OCI-M2 (cell line): ENCODE measurements around the gene CD96.

Experiments
- DNase-seq: peaks from one replicate; lab custom pipeline; 2025; ENCODE audit not compliant: unreplicated experiment; lab: John Stamatoyannopoulos, UW

CD96 gene

DNA sequence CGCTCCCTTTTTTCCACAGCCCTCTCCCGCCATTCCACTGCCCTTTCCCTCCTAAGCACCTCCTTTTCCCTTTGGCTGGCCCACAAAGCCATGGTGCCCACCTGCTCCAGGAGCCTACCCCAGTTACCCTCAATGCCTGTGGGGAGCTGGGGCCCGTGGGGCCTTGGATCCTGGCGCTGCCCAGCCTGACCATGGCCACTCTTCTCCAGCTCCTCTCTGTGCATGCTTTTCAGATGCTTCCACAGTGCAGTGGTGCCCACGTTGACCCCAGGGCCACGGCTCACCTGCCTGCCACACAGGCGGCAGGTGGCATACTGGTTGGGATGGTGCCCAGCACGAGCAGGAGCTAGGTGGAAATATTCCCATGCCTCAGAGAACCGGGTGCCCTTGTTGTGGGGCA lies 51.7 kb downstream of the CD96 start:
- DNase-seq: no peak

DNA sequence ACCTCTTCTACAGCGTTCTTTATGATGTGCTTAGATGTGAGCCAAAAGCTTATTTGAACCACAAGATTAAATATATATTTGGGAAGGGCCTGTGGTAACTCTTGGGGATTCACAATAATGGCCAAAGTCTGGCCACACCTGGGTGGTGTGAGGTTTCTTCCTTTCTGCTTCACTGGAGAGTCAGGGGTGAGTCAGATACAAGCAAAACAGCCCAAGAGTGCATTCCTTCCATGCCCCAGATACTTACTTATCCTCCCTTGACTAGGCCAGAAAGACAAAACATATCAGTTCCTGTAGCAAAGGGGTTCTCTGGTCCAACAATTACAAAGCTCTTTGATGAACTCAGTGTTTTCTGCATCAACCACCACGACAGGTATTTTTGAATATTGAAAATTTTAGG lies 52.2 kb downstream of the CD96 start:
- DNase-seq: no peak

GRCh38 chr3:111594781-111595180 lies 52.8 kb downstream of the CD96 start:
- no peak for DNase-seq

- no peak for DNase-seq
Observed at GRCh38 chr3:111595232-111595631, 53.2 kb downstream of the CD96 start, which contains the start of gene ZBED2. ZBED2 (minus strand) TSS chr3:111595346; CDS start chr3:111594201, 1,145 bp downstream.

GRCh38 chr3:111596328-111596727 lies 54.3 kb downstream of the CD96 start:
- DNase-seq: no peak

DNA sequence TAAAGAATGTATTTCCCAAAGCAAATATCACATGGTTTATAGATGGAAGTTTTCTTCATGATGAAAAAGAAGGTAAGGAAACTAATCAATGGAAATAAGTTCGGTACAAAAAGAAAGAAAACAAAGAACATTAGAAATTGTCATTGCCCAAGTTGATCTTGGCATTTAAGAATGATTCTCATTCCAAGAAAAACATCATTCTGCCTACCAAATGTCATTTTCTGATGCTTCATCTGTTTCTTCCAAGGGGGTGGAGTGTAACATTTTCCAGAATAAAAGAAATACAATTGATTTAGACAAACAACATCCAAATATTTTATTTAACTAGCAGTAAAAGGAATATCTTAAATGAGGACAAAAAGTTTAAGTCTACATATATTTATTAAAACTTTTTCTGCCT lies 56.1 kb downstream of the CD96 start:
- DNase-seq: no peak

- no peak for DNase-seq
Observed at GRCh38 chr3:111598552-111598951, 56.6 kb downstream of the CD96 start.

DNA sequence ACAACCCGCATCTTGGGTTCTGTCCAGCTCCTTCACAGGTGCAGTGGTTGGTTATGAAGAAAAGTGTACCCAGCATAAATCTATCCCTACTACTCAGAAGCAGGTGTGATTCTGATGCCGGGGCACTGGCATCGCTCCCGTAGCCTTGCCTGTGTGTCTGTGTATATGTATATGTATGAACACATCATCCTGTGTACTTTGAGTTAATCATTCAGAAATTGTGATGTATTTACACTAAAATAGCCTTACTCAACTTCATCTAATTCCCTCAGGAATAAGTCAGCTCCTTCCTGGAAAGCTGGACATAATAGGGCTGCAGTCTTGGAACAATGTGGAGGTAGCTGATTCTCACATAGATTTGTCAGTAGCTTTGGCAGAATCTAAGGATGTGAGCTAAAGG lies 59.8 kb downstream of the CD96 start:
- DNase-seq: no peak

DNA sequence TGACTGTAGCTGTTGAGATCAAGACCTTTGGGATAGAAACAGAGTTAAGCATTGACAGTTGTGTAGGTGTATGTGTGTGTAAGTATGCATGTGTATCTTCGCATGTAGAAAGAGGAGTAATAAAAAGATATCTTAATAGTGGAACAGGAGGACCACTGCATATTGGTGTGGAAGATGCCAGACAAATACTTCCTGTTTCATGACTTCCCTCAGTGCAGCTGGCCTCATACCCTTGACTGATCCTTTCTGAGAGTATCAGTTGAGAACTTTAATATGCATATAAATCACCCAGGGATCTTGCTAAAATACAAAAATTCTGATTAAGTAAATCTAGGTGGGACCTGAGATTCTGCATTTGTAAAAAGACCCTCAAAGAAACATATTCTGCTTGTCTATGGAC lies 61.7 kb downstream of the CD96 start:
- DNase-seq: no peak

GRCh38 chr3:111604119-111604518 lies 62.1 kb downstream of the CD96 start:
- DNase-seq: no peak

GRCh38 chr3:111605018-111605417 lies 63.0 kb downstream of the CD96 start:
- no peak for DNase-seq

GRCh38 chr3:111605493-111605892 lies 63.5 kb downstream of the CD96 start:
- no peak for DNase-seq

- no peak for DNase-seq
Observed at GRCh38 chr3:111607240-111607920, 65.4 kb downstream of the CD96 start.

GRCh38 chr3:111608383-111608782 lies 66.4 kb downstream of the CD96 start:
- DNase-seq: no peak

- DNase-seq: no peak
Observed at GRCh38 chr3:111609700-111610099, 67.7 kb downstream of the CD96 start.

DNA sequence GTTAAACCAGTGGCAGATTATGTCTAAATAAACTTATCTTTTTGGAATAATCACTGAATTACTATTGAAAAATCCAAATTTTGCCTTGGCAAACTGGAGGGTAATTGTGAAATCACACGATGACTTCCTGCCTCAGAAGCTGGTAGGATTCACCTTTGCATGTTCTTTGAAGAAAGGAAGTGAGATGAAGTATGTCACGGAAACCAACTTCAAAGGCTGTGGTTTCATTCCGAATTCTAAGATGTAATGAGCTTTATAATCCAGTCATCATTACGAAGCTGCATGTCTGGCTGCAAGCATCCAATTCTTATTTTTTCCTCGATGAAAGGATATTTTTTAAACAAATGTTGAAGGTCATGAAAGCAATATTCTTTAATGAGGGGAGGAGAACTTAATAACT lies 68.2 kb downstream of the CD96 start:
- no peak for DNase-seq

DNA sequence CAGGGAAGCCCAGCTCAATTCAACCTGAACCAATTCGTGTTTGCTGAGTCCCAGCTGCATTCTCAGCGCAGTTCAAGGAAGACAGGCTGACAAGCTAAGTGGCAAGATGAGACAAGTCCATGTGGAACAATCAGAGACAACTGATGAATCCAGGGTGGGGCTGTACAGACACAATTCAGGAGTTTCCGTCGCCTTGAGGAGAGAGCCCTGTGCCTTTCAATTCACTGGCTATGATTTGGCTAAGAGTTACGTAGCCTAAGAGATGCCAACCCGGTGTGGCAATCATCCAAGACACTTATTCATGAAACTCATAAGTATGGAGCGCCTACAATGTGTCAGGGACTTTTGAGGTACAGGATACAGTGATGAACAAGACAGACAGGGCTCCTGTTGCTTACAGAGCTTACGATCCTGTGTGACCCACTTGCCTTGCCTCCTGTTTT lies 68.6 kb downstream of the CD96 start:
- DNase-seq: no peak

DNA sequence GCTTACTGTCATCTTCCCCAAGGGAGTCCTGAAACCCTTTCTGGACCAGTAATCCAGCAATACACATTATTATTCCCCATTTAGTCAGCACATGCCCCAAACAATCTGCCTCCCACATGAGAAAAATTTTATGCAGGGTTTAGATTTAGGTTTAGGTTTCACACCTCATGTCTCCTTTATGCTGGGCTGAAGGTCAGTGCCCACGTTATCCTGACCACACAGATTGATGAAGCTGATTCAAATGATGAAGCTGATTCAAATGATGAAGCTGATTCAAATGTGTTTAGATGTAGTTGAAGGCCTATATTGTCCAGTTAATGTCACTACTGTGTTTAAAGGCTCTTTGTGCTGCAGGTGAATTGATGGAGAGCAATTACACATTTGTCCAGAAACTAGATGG lies 71.3 kb downstream of the CD96 start:
- DNase-seq: no peak

- no peak for DNase-seq
Observed at GRCh38 chr3:111615880-111616279, 73.9 kb downstream of the CD96 start.

DNA sequence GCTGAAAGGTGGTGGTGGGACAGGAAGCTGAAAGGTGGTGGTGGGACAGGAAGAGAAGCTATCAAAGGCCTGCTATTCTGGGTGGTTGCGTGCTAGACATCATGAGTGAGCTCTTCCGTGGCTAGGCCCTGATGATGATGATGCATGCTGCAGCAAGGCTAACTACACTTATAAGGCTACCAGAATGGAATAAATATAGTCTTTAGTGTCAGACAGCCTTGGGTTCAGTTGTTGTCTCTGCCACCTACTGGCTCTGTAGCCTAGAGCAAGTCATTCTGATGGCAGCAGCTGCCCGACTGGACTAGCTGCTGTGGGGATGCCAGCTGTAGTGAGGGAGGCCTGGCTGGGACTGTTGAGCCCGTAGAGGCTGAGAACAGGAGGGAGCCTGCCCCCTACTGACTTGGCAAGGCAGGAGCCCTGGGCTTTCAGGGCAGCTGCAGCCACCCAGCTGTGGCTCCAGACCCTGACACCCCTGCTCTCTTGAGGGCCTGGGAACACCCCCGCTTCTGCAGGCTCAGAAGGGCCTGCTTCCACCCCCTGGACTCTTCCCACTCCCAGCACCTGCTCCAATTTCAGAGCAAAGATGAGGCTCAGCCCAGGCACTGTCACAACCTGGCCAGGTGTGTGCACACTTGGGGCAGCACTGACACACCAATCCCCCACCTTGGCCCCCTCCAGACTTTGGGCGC lies 74.6 kb downstream of the CD96 start:
- no peak for DNase-seq

DNA sequence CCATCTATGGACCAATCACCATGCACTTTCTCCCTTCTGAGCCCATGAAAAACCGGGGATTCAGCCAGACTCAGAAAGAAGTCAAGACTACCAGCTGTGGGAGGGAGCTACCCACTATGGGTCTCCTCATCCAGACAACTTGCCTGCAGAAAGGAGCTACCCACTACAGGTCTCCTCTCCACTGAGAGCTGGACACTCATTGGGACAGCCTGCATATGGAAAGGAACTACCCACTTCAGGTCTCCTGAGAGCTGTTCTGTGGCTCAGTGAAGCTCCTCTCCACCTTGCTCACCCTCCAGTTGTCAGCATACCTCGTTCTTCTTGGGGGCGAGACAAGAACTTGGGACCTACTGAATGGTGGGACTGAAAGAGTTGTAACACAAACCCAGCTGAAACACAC lies 75.4 kb downstream of the CD96 start:
- no peak for DNase-seq

GRCh38 chr3:111617912-111618601 lies 76.1 kb downstream of the CD96 start:
- no peak for DNase-seq
